ENCODE measurements around the gene SLC12A8.

SLC12A8 gene

DNA sequence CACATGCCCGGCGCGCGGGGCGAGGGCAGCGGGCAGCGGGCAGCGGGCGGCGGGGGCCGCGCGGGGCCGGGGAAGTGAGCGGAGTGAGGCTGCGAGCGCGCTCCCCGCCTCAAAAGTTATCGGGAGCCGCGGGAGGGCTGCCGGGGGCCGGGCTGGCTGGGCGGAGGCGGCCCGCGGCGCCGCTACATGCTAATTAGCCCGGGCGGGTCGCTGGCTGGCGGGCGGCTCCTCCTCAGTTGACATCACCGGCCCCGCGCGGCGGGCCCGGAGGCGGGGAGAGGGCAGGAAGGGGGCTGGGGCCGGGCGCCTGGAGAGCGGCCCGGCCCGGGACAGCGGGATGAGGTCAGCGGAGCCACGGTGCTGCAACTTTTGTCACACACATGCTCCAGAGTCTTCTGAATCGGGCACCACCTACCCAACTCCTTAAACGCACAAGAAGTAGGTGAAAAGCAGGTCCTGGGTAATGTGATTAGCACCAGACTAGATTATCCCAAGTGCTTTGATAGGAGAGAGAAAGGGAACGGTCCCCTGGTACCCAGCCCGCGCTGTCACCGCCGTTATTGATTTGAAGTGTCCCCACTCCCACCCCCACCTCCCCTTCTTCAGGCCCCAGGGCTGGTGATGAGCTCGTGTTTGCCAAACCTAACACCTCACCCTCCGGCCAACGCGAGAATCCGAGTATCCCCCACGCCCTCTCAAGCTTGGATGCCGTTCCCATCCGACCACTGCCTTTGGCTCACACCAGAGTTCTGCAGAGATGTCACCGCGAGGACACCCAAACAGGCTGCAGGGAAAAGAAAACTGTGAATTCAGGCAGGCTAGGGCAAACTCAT is 156.4 kb downstream of the SLC12A8 start, which contains the start of gene HEG1:
Gene HEG1, minus strand, starts transcription at position 85 of the 833 bp plus-strand sequence. CDS start 107 bp downstream, outside the sequence.
- TF ChIP-seq, protein P1, sequence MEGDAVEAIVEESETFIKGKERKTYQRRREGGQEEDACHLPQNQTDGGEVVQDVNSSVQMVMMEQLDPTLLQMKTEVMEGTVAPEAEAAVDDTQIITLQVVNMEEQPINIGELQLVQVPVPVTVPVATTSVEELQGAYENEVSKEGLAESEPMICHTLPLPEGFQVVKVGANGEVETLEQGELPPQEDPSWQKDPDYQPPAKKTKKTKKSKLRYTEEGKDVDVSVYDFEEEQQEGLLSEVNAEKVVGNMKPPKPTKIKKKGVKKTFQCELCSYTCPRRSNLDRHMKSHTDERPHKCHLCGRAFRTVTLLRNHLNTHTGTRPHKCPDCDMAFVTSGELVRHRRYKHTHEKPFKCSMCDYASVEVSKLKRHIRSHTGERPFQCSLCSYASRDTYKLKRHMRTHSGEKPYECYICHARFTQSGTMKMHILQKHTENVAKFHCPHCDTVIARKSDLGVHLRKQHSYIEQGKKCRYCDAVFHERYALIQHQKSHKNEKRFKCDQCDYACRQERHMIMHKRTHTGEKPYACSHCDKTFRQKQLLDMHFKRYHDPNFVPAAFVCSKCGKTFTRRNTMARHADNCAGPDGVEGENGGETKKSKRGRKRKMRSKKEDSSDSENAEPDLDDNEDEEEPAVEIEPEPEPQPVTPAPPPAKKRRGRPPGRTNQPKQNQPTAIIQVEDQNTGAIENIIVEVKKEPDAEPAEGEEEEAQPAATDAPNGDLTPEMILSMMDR (IDR thresholded peaks at IDR 0.05; ENCODE audit: low read depth, low read length) = no peak
- DNase-seq = peak; percentile 89
- no peaks in the 10 kb centered on the region for H3K9me3 ChIP-seq
- no peaks in the 10 kb centered on the region for H3K36me3 ChIP-seq
- peaks cover 8% of the 10 kb centered on the region for H3K4me1 ChIP-seq
- no peaks in the 10 kb centered on the region for H3K27me3 ChIP-seq
- peak within 1 kb of the TSS; percentile 82 for H3K4me3 ChIP-seq (ENCODE audit: low read depth, low read length)

DNA sequence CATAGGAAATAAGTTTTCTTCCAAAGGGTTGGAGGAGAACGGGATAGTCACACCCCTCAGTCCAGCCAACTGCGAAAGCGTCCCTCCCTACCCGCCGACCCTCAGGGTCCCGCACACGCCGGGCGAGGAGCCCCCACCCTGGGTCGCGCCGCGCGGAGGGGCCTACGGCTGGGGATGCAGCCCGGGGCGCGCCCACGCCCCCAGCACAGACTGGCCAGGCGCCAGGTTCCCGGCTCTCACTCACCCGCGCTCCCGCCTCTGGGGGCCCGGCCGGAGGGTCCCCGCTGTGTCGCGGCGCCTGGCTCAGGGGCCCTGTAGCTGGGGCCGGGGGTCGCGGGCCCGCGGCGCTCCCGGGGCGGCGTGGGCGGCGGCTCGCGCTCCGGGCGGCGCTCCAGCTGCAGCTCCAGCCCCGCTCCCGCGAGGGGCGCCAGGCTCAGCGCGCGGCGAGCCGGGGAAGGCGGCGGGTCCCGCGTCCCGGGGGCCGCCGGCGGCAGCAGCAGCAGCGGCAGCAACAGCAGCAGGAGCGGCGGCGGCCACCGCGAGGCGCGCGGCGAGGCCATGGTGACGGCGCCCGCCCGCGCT is 157.1 kb downstream of the SLC12A8 start:
- H3K36me3 ChIP-seq = no peaks in the 10 kb centered on the region
- DNase-seq = peak; percentile 61
- no peaks in the 10 kb centered on the region for H3K27me3 ChIP-seq
- TF ChIP-seq, protein P1 (IDR thresholded peaks at IDR 0.05; ENCODE audit: low read depth, low read length) = no peak
- no peaks in the 10 kb centered on the region for H3K9me3 ChIP-seq
- H3K4me3 ChIP-seq (ENCODE audit: low read depth, low read length) = peak overlapping the region; percentile 82
- H3K4me1 ChIP-seq = peaks cover 8% of the 10 kb centered on the region

DNA sequence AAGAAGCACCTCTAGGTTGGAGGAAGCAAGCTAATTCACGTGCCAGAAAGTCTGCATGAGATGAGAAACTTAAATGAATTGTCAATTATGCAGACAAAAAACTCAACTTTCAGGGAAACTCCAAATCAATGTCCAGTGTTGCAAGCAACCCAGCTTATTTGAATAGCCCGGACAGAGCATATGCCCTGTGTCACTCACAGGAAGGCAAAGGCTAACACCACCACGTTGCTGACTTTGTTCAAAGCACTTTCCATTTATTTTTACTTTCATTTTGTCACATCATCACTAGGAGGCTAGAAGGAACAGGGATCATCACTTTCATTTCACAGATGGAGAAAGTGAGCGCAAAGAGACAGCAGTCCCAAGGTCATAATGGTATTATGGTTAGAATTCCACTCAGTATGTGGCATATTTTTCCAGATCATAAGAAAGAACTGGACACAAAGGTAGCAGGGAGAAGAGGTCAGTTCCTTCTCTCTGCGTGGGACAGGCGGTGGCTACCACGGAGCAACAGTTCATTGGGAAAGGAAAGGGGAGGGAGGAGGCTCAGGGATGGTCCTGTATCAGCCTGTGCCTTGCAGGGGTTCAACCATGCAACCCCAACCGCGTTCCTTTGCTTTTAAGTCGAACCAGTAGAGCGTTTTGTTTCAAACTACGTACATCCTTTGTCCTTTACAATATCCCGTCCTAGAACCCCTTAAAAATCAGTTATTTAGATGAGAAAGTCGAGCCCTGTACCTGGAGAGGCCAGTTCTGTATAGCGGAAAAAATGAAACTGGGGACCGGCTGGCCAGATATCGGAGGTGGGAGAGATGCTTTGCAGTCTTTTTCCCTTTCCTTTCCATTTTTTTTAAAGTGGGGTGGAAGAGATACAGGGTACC is 157.9 kb downstream of the SLC12A8 start:
- DNase-seq = no peak
- TF ChIP-seq, protein P1 (IDR thresholded peaks at IDR 0.05; ENCODE audit: low read depth, low read length) = peak; percentile 20
- Histone ChIP-seq H3K4me1 (peaks cover 8% of the 10 kb centered on the region), H3K9me3 (no peaks in the 10 kb centered on the region), H3K27me3 (no peaks in the 10 kb centered on the region), H3K4me3 (ENCODE audit: low read depth, low read length) (peak overlapping the region; percentile 82), H3K36me3 (no peaks in the 10 kb centered on the region)

DNA sequence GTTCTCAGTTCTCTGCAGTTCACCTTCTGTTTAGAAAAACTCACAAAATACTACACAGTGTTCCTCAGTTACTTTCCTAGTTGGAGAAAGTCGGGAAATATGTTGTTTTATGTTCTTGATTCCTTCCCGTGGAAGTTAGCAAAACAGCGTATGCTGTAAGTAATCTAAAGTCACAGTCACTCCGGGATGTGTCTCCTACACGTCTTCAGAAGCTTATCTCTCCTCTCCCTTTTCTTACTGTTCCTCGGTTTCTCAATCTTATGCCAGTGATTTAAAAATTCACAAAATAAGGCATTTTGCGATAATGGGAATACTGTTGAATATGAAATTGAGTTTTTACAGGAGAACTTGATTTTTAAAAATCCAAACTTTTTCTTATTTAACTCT is 158.5 kb downstream of the SLC12A8 start:
- Histone ChIP-seq H3K27me3 (no peaks in the 10 kb centered on the region), H3K36me3 (no peaks in the 10 kb centered on the region), H3K4me1 (peaks cover 8% of the 10 kb centered on the region)

DNA sequence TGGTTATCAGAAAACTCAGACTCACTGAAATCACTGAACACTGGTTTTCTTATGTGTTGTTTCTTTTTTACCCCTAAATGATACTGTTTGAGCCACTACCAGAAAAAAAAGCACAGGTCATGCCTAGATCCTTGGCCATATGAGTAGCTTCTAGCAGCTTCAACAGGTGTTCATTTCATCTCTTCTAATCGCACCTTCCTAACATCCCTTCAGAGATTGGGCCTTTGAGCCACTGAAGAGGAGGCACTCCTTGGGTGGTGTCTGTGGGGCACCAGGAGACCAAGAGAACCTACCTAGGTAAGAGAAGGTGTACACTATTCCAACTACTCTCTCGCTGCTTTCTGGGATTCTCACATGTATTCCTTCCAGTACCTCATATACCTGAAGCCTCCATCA is 159.2 kb downstream of the SLC12A8 start:
- no peak overlapping the region for H3K4me3 ChIP-seq (ENCODE audit: low read depth, low read length)
- H3K36me3 ChIP-seq = no peaks in the 10 kb centered on the region
- no peaks in the 10 kb centered on the region for H3K9me3 ChIP-seq
- TF ChIP-seq, protein P1 (IDR thresholded peaks at IDR 0.05; ENCODE audit: low read depth, low read length) = no peak
- DNase-seq = no peak
- H3K27me3 ChIP-seq = no peaks in the 10 kb centered on the region
- H3K4me1 ChIP-seq = peaks cover 8% of the 10 kb centered on the region

More for the DNA sequence above, 158.5 kb downstream of the SLC12A8 start:
- no peaks in the 10 kb centered on the region for H3K9me3 ChIP-seq
- DNase-seq = no peak
- TF ChIP-seq, protein P1 (IDR thresholded peaks at IDR 0.05; ENCODE audit: low read depth, low read length) = no peak
- H3K4me3 ChIP-seq (ENCODE audit: low read depth, low read length) = peak overlapping the region; percentile 82
